ENCODE measurements around the gene GBE1.

- TF ChIP-seq CTCF (IDR thresholded peaks at IDR 0.05; ENCODE audit: insufficient read depth, low read length, poor library complexity, severe bottlenecking), result no peak
- no peak for TF ChIP-seq EZH2phosphoT487 (conservative IDR thresholded peaks at IDR 0.05; ENCODE audit: low read length)
Observed at GRCh38 chr3:81735334-81735733, 26.1 kb downstream of the GBE1 start.

Data from SU-DHL-6 (cell line).